Heart right ventricle (tissue), 16 donors: Measurements from ENCODE around the gene ARRDC2. TPM values are rescaled to one million over a fixed set of nuclear protein-coding genes. Genes with fewer than 3 reads are reported as not detected.

Source experiments
- ATAC-seq, 8 donors: fragments of 200-7000 bp; cut with Tn5 transposase; one replicate each; pipeline ENCODE4 v1.9.1; 2020; ENCODE audit warnings: mild to moderate bottlenecking in 8 of 8, moderate library complexity in 8 of 8, moderate number of reproducible peaks in 1 of 8
- DNase-seq, 2 donors: peaks; one replicate each; pipeline ENCODE4 v3.0.0-alpha.2; 2020
- H3K27ac ChIP-seq, 10 donors: fragments of 200-600 bp; sonication (generic) in 2 of 10; one replicate each; pipeline versions ENCODE4 v1.5.0 to v1.8.0; 2020 to 2022; ENCODE audit warnings: mild to moderate bottlenecking in 3 of 10
- H3K27me3 ChIP-seq, 7 donors: fragments of 200-600 bp; one replicate each; pipeline ENCODE4 v1.8.0; 2021 to 2022; ENCODE audit warnings: mild to moderate bottlenecking in 2 of 7
- H3K36me3 ChIP-seq, 9 donors: fragments of 200-600 bp; sonication (generic) in 1 of 9; one replicate each; pipeline versions ENCODE4 v1.5.0 to v1.8.0; 2020 to 2022; ENCODE audit warnings: mild to moderate bottlenecking in 2 of 9
- H3K4me1 ChIP-seq, 9 donors: fragments of 200-600 bp; sonication (generic) in 1 of 9; one replicate each; pipeline versions ENCODE4 v1.5.0 to v1.8.0; 2020 to 2022; ENCODE audit warnings: mild to moderate bottlenecking in 4 of 9
- H3K4me3 ChIP-seq, 10 donors: fragments of 200-600 bp; sonication (generic) in 2 of 10; one replicate each; pipeline versions ENCODE4 v1.5.0 to v1.8.0; 2020 to 2022; ENCODE audit warnings: mild to moderate bottlenecking in 7 of 10, moderate library complexity in 2 of 10
- H3K9me3 ChIP-seq, 11 donors: fragments of 200-600 bp in 10 of 11; sonication (generic) in 2 of 11; one replicate each; pipeline versions ENCODE4 v1.5.0 to v1.8.0; 2013 to 2022; ENCODE audit warnings: mild to moderate bottlenecking in 2 of 11, control low read depth in 1 of 11, moderate library complexity in 1 of 11
- WGBS, 2 donors: extraction: QIAGEN DNeasy Blood & Tissue Kit; methylation state at CpG; one replicate each; pipeline ENCODE4 v1.1.7; 2013; ENCODE audit warnings: inconsistent platforms in 1 of 2; 5-methylcytosine and 5-hydroxymethylcytosine counted together
- intact Hi-C, 10 donors: fragments of 100-400 bp; cut with DNase I; formaldehyde crosslinking; loops; one replicate each; pipeline versions ENCODE4 v1.11.1 to v1.14.2; 2022
- polyA plus RNA-seq, 2 donors: library from polyadenylated mRNA; stranded (reverse); fragments of 200-250 nt; gene quantifications; one replicate each; pipeline ENCODE4 v1.2.3, GENCODE V29; 2013
- total RNA-seq, 10 donors: library from RNA; stranded (reverse); fragmentation: NEBNext Ultra II Directional in 3 of 10; extraction: Animal tissue kit (Norgen Biotek cat#: 25700) in 3 of 10; gene quantifications; one replicate each; pipeline versions ENCODE4 v1.2.1 to v1.2.4, GENCODE V29; 2021 to 2023
- TF ChIP-seq, protein P1 (sequence below), 9 donors: fragments of 200-600 bp; sonication (generic) in 2 of 9; IDR thresholded peaks; one replicate each; pipeline versions ENCODE4 v1.5.0 to v1.8.0; 2021 to 2022; ENCODE audit warnings: antibody characterized with exemption in 9 of 9, mild to moderate bottlenecking in 5 of 9, moderate library complexity in 1 of 9
- donor health status: Arrhythmogenic right ventricular cardiomyopathy.
- donor health status: ischemic (EF 13 %, LVEDD 7.1; RV severe dilation, severe dysfunction).
- donor health status: healthy with polysubstance abuse.
- donor health status: DM: no; HTN: yes; CAD: no.
- donor health status: DM: no; HTN: no; CAD: no.
- donor health status: ischemic (EF 25% LVEDD 6.9; RV normal size, moderate dysfunction).
- donor health status: ischemic (EF 25% LVEDD 5.7; RV mildly dilated, moderate dysfunction).
- donor health status: healthy.
- donor health status: DM: yes; HTN: yes; CAD: no.
- donor health status: Ischemic cardiomyopathy.
- donor health status: ischemic (EF 35%, LVEDD 5.7; RV mildly dilated, moderate dysfunction).
- donor health status: nonischemic (EF 11% LVEDD 7.7; RV severe dilation, severe dysfunction).
- donor health status: DM: yes; HTN: yes; CAD: no.
- donor health status: PGD.
- donor health status: ischemic (EF 29% LVEDD 5.4; RV normal size, mild dysfunction).
- donor health status: nonischemic (EF 23%, LVEDD 6.1; RV moderate dilation, normal function).

The ARRDC2 gene
- total and polyA plus RNA-seq, 12 donors: 4.8 to 45.5 (median 11.8) TPM

DNA sequence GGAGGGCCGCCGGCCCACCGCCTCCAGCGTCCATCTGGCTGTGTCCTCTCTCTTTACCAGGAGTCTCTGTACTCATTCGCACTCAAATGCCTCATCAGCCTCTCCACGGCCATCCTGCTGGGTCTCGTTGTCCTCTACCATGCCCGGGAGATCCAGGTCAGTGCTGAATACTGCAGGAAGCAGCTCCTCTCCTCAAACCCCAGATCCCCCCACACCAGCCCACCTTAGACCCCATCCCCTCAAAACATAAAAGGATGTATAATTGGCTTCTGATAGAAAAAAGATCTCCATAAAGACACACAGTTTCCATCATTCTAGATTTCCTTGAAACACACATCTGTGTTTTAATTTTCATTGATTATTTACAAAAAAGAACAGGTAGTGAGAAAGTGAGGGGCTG is 32.9 kb upstream of the ARRDC2 start:
- H3K36me3 ChIP-seq: no peaks in the 10 kb centered on the region
- H3K9me3 ChIP-seq: no peaks in the 10 kb centered on the region
- TF ChIP-seq, protein P1, sequence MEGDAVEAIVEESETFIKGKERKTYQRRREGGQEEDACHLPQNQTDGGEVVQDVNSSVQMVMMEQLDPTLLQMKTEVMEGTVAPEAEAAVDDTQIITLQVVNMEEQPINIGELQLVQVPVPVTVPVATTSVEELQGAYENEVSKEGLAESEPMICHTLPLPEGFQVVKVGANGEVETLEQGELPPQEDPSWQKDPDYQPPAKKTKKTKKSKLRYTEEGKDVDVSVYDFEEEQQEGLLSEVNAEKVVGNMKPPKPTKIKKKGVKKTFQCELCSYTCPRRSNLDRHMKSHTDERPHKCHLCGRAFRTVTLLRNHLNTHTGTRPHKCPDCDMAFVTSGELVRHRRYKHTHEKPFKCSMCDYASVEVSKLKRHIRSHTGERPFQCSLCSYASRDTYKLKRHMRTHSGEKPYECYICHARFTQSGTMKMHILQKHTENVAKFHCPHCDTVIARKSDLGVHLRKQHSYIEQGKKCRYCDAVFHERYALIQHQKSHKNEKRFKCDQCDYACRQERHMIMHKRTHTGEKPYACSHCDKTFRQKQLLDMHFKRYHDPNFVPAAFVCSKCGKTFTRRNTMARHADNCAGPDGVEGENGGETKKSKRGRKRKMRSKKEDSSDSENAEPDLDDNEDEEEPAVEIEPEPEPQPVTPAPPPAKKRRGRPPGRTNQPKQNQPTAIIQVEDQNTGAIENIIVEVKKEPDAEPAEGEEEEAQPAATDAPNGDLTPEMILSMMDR (IDR thresholded peaks at IDR 0.05): no peak
- no peak for ATAC-seq
- no peak overlapping the region for H3K27ac ChIP-seq
- WGBS, 2 donors: 74 to 81% methylated on average over 8 of the region's 8 CpGs
- no peak for DNase-seq
- intact Hi-C loops: no loop called here
- peaks cover 0 to 32% (median 7%) of the 10 kb centered on the region in 7 donors for H3K27me3 ChIP-seq
- no peak overlapping the region for H3K4me3 ChIP-seq
- H3K4me1 ChIP-seq: peaks cover 0 to 4% (median 0%) of the 10 kb centered on the region in 9 donors

DNA sequence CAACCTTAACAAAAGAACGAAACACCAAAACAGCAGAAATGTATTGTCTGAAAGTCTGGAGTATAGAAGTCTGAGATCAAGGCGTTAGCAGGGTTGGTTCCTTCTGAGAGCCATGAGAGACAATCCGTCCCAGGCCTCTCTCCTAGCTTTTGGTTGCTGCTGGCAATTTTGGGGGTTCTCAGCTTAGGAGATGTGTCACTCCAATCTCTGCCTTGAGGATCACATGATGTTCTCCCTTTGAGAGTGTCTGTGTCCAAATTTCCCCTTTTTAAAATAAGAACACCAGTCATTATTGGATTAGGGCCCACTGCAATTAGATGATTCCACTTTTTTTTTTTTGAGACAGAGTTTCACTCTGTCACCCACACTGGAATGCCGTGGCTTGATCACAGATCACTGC is 30.9 kb upstream of the ARRDC2 start:
- no peak overlapping the region for H3K27ac ChIP-seq
- DNase-seq: no peak
- ATAC-seq: no peak
- TF ChIP-seq, protein P1 (IDR thresholded peaks at IDR 0.05): no peak
- peaks cover 0 to 35% (median 15%) of the 10 kb centered on the region in 7 donors for H3K27me3 ChIP-seq
- intact Hi-C loops: no loop called here
- no peaks in the 10 kb centered on the region for H3K36me3 ChIP-seq
- H3K4me1 ChIP-seq: peaks cover 0 to 4% (median 0%) of the 10 kb centered on the region in 9 donors
- WGBS, 2 donors: 84 to 86% methylated on average over 4 of the region's 4 CpGs
- H3K4me3 ChIP-seq: no peak overlapping the region
- no peaks in the 10 kb centered on the region for H3K9me3 ChIP-seq

DNA sequence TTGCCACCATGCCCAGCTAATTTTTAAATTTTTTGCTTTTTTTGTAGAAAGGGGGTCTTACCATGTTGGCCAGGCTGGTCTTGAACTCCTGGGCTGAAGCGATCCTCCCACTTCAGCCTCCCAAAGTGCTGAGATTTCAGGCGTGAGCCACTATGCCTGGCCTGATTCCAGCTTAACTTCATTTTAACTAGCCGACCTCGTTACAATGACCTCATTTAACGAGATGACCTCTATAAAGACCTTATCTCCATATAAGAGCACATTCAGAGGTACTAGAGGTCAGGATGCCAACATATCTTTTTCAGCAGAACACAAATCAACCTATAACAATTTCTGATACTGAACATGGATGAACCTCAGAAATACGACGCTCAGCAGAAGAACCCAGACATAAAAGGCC is 30.5 kb upstream of the ARRDC2 start:
- Histone ChIP-seq H3K27me3 (peaks cover 0 to 39% (median 20%) of the 10 kb centered on the region in 7 donors), H3K27ac (no peak overlapping the region), H3K4me1 (peaks cover 0 to 4% (median 0%) of the 10 kb centered on the region in 9 donors), H3K9me3 (no peaks in the 10 kb centered on the region), H3K4me3 (no peak overlapping the region), H3K36me3 (no peaks in the 10 kb centered on the region)
- WGBS, 2 donors: 56 to 57% methylated on average over 7 of the region's 7 CpGs
- TF ChIP-seq, protein P1 (IDR thresholded peaks at IDR 0.05): no peak
- DNase-seq (no peak), ATAC-seq (no peak)
- intact Hi-C loops: no loop called here

DNA sequence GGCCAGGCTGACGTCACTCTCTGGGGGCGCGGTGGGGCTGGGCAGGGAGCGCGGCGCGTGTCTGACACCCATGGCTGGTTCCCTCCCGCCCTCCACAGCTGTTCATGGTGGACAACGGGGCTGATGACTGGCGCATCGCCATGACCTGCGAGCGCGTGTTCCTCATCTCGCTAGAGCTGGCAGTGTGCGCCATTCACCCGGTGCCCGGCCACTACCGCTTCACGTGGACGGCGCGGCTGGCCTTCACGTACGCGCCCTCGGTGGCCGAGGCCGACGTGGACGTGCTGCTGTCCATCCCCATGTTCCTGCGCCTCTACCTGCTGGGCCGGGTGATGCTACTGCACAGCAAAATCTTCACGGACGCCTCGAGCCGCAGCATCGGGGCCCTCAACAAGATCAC is 26.4 kb upstream of the ARRDC2 start:
- no peak overlapping the region for H3K27ac ChIP-seq
- no peaks in the 10 kb centered on the region for H3K9me3 ChIP-seq
- no peak overlapping the region for H3K4me3 ChIP-seq
- ATAC-seq: no peak
- 93 to 96% methylated on average over 38 of the region's 38 CpGs for WGBS, 2 donors
- no peak for DNase-seq
- peaks cover 0 to 4% (median 0%) of the 10 kb centered on the region in 9 donors for H3K4me1 ChIP-seq
- H3K27me3 ChIP-seq: peaks cover 0 to 41% (median 28%) of the 10 kb centered on the region in 7 donors
- intact Hi-C loops: no loop called here
- TF ChIP-seq, protein P1 (IDR thresholded peaks at IDR 0.05): no peak
- H3K36me3 ChIP-seq: no peaks in the 10 kb centered on the region
